Activated naive CD4-positive, alpha-beta T cell treated with anti-CD3 and anti-CD28 coated beads for 36 hours (primary cell): ENCODE results near the gene CDK14. TPM values are rescaled to one million over a fixed set of nuclear protein-coding genes. Genes with fewer than 3 reads are reported as not detected.

ENCODE experiments used
- CTCF ChIA-PET: fragments of 350-600 bp; sonication (Branson Sonifier 250); formaldehyde crosslinking; loops from one replicate; lab custom pipeline; 2021; ENCODE audit warnings: antibody characterized with exemption; lab: Charles Lee
- DNase-seq: peaks from one replicate; pipeline ENCODE4 v3.0.0-alpha.2; 2020
- H3K27ac Mint-ChIP-seq: one replicate; pipeline ENCODE4 v1.8.0; 2021; ENCODE audit warnings: mild to moderate bottlenecking, mixed read lengths
- H3K27me3 Mint-ChIP-seq: one replicate; pipeline ENCODE4 v1.8.0; 2021; ENCODE audit warnings: low read depth, mixed read lengths
- H3K36me3 Mint-ChIP-seq: one replicate; pipeline ENCODE4 v1.8.0; 2021; ENCODE audit warnings: low read depth, mixed read lengths
- H3K4me1 Mint-ChIP-seq: one replicate; pipeline ENCODE4 v1.8.0; 2021; ENCODE audit warnings: low read depth, mixed read lengths
- H3K4me3 Mint-ChIP-seq: one replicate; pipeline ENCODE4 v1.8.0; 2021; ENCODE audit warnings: mild to moderate bottlenecking, moderate library complexity, mixed read lengths
- H3K9me3 Mint-ChIP-seq: one replicate; pipeline ENCODE4 v1.8.0; 2021; ENCODE audit warnings: mixed read lengths
- intact Hi-C: fragments of 100-400 bp; cut with micrococcal nuclease; formaldehyde crosslinking; loops from one replicate; pipeline ENCODE4 v1.15.1; 2023
- total RNA-seq, 2 experiments: library from RNA; stranded (reverse); gene quantifications; one replicate each; pipeline ENCODE4 v1.2.3, GENCODE V29; 2021

The CDK14 gene
- total RNA-seq, 2 experiments from 2014 or later, result 0.42 to 0.81 TPM

DNA sequence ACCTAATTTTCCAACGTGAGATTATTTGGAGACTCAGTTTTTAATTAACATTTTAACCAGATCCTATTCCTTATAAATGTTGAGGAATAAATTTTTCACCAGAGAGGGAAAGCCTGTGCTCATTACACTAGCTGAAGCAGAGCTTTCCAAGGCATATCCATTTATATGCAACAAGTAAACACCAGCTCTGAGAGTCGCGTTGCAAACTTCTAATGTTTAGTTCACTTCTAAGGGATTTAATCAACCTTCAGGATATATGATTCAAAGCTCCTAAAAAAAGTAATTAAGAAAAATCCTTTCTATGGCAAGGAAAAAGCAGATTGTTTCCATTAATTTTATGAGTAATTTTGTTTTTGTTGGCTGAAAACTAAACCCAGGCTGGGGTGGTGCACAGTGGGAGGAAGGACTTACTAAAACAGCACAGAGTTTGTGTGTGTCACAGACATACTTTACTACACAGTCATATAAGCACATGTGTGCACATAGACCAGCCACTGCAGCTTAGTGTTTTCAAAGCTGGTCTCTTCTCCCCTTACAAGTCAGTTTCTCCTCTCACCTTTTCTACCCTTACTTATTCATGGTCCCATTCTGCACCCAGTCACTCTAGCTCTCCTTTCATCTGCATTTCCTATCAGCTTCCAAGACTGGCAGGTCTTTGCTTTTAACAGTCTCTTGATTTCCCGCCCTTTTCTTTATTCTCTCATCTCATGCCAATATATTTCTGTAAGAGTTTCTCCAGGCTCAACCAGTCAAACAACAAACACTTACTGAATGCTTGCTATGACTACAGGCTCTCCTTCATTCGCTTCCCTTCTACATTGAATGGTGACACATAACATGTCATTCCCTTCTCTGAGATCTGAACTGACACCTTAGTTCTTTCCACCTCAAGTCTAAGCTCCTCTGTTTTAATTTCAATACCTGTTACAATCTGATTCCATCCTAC, 587.0 kb downstream of the CDK14 start:
- H3K27ac Mint-ChIP-seq, result no peak overlapping the region
- CTCF ChIA-PET, result interaction anchor here (0.6 to 0.7 kb wide), 2 partner anchors 15 to 136 kb away, joined by 3 read pairs; no protein-coding TSS in a partner anchor
- intact Hi-C loops, result no loop called here

GRCh38 chr7:91185771-91186170, 589.6 kb downstream of the CDK14 start:
- intact Hi-C loops, result no loop called here
- Mint-ChIP-seq H3K27ac (no peak overlapping the region), H3K27me3 (peaks cover 9% of the 10 kb centered on the region), H3K4me1 (no peaks in the 10 kb centered on the region), H3K9me3 (peaks cover 2% of the 10 kb centered on the region), H3K4me3 (no peak overlapping the region), H3K36me3 (no peaks in the 10 kb centered on the region)
- CTCF ChIA-PET, result no interaction called here
- no peak for DNase-seq

More for the DNA sequence above, 587.0 kb downstream of the CDK14 start:
- no peak overlapping the region for H3K4me3 Mint-ChIP-seq
- no peaks in the 10 kb centered on the region for H3K4me1 Mint-ChIP-seq
- no peak for DNase-seq
- peaks cover 9% of the 10 kb centered on the region for H3K27me3 Mint-ChIP-seq
- no peaks in the 10 kb centered on the region for H3K36me3 Mint-ChIP-seq
- H3K9me3 Mint-ChIP-seq, result peaks cover 2% of the 10 kb centered on the region

DNA sequence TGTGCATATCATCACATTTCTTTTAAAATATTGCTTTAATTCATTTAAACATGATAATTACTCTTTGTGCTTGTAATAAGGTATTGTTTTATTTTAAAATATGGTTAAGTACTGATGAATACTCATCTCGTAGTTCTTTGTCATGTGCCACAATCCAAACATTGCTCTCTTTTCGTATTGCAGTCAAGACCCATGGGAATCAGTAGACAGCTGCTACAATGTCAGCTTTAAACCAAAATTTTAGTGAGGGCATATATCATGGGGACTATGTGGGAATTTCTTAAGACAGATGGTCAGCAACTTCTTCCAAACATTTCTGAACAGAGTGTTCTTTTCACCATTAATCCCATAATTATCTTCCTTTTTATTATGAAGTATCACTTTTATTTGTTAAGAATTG, 590.9 kb downstream of the CDK14 start:
- Mint-ChIP-seq H3K9me3 (no peaks in the 10 kb centered on the region), H3K27ac (no peak overlapping the region), H3K4me3 (no peak overlapping the region), H3K36me3 (no peaks in the 10 kb centered on the region), H3K27me3 (peaks cover 9% of the 10 kb centered on the region), H3K4me1 (no peaks in the 10 kb centered on the region)
- CTCF ChIA-PET, result no interaction called here
- no peak for DNase-seq
- intact Hi-C loops, result no loop called here

DNA sequence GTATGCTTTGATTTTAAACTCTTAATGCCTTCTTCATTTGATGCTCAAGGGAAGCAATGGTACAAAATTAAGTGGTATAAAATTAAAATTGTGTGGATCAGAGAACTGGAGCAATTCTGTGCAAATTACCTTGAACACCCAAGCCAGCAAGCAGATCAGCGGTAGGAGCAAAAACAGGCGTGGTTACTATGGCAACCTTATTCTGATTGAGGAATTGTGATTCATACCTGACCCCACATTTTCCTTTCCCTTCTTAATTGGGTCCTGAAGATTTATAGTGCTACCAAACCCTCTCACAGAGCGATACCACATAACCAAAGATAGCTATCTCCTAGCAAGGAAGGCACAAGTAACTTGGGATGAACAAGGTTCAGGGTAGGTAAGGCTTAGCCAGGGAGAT, 595.6 kb downstream of the CDK14 start:
- H3K36me3 Mint-ChIP-seq, result no peaks in the 10 kb centered on the region
- CTCF ChIA-PET, result no interaction called here
- intact Hi-C loops, result no loop called here
- peaks cover 13% of the 10 kb centered on the region for H3K27me3 Mint-ChIP-seq
- no peaks in the 10 kb centered on the region for H3K4me1 Mint-ChIP-seq
- no peak overlapping the region for H3K4me3 Mint-ChIP-seq
- H3K27ac Mint-ChIP-seq, result no peak overlapping the region
- no peaks in the 10 kb centered on the region for H3K9me3 Mint-ChIP-seq
- DNase-seq, result no peak

- peaks cover 10% of the 10 kb centered on the region for H3K27me3 Mint-ChIP-seq
- no peak overlapping the region for H3K27ac Mint-ChIP-seq
Observed at GRCh38 chr7:91193141-91193540, 597.0 kb downstream of the CDK14 start.

GRCh38 chr7:91194841-91195240, 598.7 kb downstream of the CDK14 start:
- no peaks in the 10 kb centered on the region for H3K36me3 Mint-ChIP-seq
- no peak overlapping the region for H3K27ac Mint-ChIP-seq
- H3K4me3 Mint-ChIP-seq, result no peak overlapping the region
- no peak for DNase-seq
- CTCF ChIA-PET, result no interaction called here
- no peaks in the 10 kb centered on the region for H3K4me1 Mint-ChIP-seq
- intact Hi-C loops, result no loop called here
- peaks cover 10% of the 10 kb centered on the region for H3K27me3 Mint-ChIP-seq
- H3K9me3 Mint-ChIP-seq, result no peaks in the 10 kb centered on the region

More at GRCh38 chr7:91193141-91193540, 597.0 kb downstream of the CDK14 start:
- Mint-ChIP-seq H3K4me3 (no peak overlapping the region), H3K36me3 (no peaks in the 10 kb centered on the region), H3K4me1 (no peaks in the 10 kb centered on the region), H3K9me3 (no peaks in the 10 kb centered on the region)
- CTCF ChIA-PET, result no interaction called here
- DNase-seq, result no peak
- intact Hi-C loops, result no loop called here

DNA sequence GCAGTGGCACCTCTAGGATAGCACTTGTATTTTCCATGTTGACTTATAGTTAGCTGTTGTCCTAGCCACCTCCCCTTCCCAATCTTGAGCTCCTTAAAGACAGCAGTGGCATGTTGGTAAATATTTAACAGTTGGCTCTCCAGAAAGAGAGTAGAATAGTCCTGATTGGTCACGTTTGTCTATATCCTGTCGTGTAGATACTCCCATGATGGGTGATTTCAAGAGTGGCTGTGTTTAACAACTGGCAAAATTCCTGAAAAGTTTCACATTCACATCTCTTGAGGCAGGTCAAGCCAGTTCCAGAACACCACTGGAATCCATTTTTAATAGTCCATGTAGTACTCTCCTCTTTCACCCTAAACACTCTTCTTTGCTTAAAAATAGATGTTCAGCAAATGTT, 599.9 kb downstream of the CDK14 start:
- Mint-ChIP-seq H3K4me3 (no peak overlapping the region), H3K27me3 (peaks cover 10% of the 10 kb centered on the region), H3K27ac (no peak overlapping the region), H3K9me3 (no peaks in the 10 kb centered on the region), H3K36me3 (no peaks in the 10 kb centered on the region), H3K4me1 (no peaks in the 10 kb centered on the region)
- CTCF ChIA-PET, result no interaction called here
- intact Hi-C loops, result no loop called here
- DNase-seq, result no peak

- intact Hi-C loops, result no loop called here
- Mint-ChIP-seq H3K9me3 (no peaks in the 10 kb centered on the region), H3K27ac (no peak overlapping the region), H3K4me1 (no peaks in the 10 kb centered on the region), H3K27me3 (peaks cover 10% of the 10 kb centered on the region), H3K36me3 (no peaks in the 10 kb centered on the region), H3K4me3 (no peak overlapping the region)
- DNase-seq, result no peak
- CTCF ChIA-PET, result no interaction called here
Observed at GRCh38 chr7:91198371-91198770, 602.2 kb downstream of the CDK14 start.

GRCh38 chr7:91199601-91200000, 603.5 kb downstream of the CDK14 start:
- Mint-ChIP-seq H3K9me3 (no peaks in the 10 kb centered on the region), H3K4me1 (no peaks in the 10 kb centered on the region), H3K27ac (no peak overlapping the region), H3K4me3 (no peak overlapping the region), H3K36me3 (no peaks in the 10 kb centered on the region), H3K27me3 (peaks cover 10% of the 10 kb centered on the region)
- CTCF ChIA-PET, result no interaction called here
- intact Hi-C loops, result no loop called here
- no peak for DNase-seq

- H3K27me3 Mint-ChIP-seq, result peaks cover 3% of the 10 kb centered on the region
- H3K4me1 Mint-ChIP-seq, result no peaks in the 10 kb centered on the region
- H3K9me3 Mint-ChIP-seq, result no peaks in the 10 kb centered on the region
- CTCF ChIA-PET, result interaction anchor here (0.5 to 0.6 kb wide), 2 partner anchors 188 to 361 kb away, joined by 3 read pairs; no protein-coding TSS in a partner anchor
- intact Hi-C loops, result no loop called here
- H3K4me3 Mint-ChIP-seq, result no peak overlapping the region
- no peak overlapping the region for H3K27ac Mint-ChIP-seq
- no peaks in the 10 kb centered on the region for H3K36me3 Mint-ChIP-seq
- DNase-seq, result no peak
Observed at GRCh38 chr7:91201442-91202113, 605.5 kb downstream of the CDK14 start.

- CTCF ChIA-PET, result no interaction called here
- H3K4me1 Mint-ChIP-seq, result no peaks in the 10 kb centered on the region
- intact Hi-C loops, result no loop called here
- H3K27ac Mint-ChIP-seq, result no peak overlapping the region
- DNase-seq, result no peak
- H3K36me3 Mint-ChIP-seq, result no peaks in the 10 kb centered on the region
- no peaks in the 10 kb centered on the region for H3K9me3 Mint-ChIP-seq
- H3K4me3 Mint-ChIP-seq, result no peak overlapping the region
- peaks cover 4% of the 10 kb centered on the region for H3K27me3 Mint-ChIP-seq
Observed at GRCh38 chr7:91206361-91206960, 610.3 kb downstream of the CDK14 start.

DNA sequence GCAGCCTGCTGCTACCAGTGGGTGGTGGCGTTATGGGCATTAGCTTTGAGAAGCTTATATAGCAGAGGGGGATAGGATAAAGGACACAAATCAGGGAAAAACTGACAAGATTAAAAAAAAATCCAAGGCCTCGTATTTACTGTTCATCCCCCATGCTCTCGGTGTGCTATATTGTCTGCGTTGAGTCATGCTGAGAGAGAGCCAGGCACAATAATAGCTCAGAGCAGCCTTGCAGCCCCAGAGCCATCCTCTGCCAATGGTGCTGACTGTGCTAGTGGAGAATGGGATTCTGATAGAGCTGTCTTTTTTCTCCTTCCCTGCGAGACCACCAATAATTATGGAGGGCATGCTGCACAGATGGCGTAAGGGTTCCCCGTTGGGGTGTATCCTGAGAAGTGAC, 616.5 kb downstream of the CDK14 start:
- Mint-ChIP-seq H3K36me3 (no peaks in the 10 kb centered on the region), H3K27me3 (peaks cover 5% of the 10 kb centered on the region), H3K27ac (no peak overlapping the region), H3K4me3 (no peak overlapping the region), H3K9me3 (peaks cover 4% of the 10 kb centered on the region), H3K4me1 (no peaks in the 10 kb centered on the region)
- DNase-seq, result no peak
- intact Hi-C loops, result no loop called here
- CTCF ChIA-PET, result no interaction called here
